Right lobe of liver (tissue), 4 donors: ENCODE measurements around the gene MIGA1.

Source experiments
- CTCF ChIP-seq, 4 donors: fragments of 200-600 bp in 3 of 4; fragments of 450-650 bp in 1 of 4; IDR thresholded peaks; one replicate each; pipeline versions ENCODE4 v1.5.1 to v1.8.0; 2016 to 2022; ENCODE audit warnings: antibody characterized with exemption in 4 of 4, mild to moderate bottlenecking in 2 of 4
- POLR2A ChIP-seq: fragments of 450-650 bp; IDR thresholded peaks from one replicate; pipeline ENCODE4 v1.6.1; 2017; ENCODE audit warnings: antibody characterized with exemption, mild to moderate bottlenecking
- donor health status: DM: no; HTN: no; CAD: no.
- donor health status: DM: no; HTN: no; CAD: no.
- donor health status: DM: no; HTN: yes; CAD: no.

DNA sequence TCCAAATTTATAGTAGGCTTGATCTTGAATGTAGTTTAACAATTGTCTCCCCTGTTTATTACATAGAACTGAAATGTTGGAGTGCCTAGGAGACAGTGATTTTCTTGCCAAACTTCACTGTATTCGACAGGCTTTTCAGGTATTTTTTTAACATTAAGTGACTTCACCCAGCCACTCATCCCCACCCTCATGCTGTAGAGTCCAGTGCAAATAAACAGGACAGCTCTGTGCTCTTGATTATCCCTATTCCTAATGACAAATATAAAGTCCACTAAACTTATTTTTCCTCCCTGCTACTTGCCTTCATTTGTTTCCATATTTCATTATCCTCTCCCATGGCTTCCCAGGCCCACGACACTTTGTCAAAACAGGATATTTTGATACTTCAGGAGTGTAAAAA lies 79.8 kb downstream of the MIGA1 start:
- TF ChIP-seq POLR2A (no peak), CTCF (IDR thresholded peaks at IDR 0.05) (no peak)
